ENCODE measurements around the gene CCDC34.
"Not testable (repeated sequence)": the region's sequence is repeated elsewhere in the genome, so short reads cannot be mapped to it uniquely, and the experiment has no call there.

The CCDC34 gene

GRCh38 chr11:27357250-27357649 is 5.8 kb downstream of the CCDC34 start:
- no peak for DNase-seq

- no peak for DNase-seq
These were observed 6.3 kb downstream of the CCDC34 start for GRCh38 chr11:27356624-27357222.

- DNase-seq, result no peak
These were observed 7.4 kb downstream of the CCDC34 start for GRCh38 chr11:27355575-27356104.

- no peak for DNase-seq
These were observed 8.6 kb downstream of the CCDC34 start for GRCh38 chr11:27354359-27354965.

- DNase-seq, result no peak
These were observed 9.2 kb downstream of the CCDC34 start for GRCh38 chr11:27353593-27354358.

- no peak for DNase-seq
These were observed 10.2 kb downstream of the CCDC34 start for GRCh38 chr11:27352781-27353180.

GRCh38 chr11:27350511-27350910 is 12.5 kb downstream of the CCDC34 start:
- no peak for DNase-seq

- no peak for DNase-seq
These were observed 13.1 kb downstream of the CCDC34 start for GRCh38 chr11:27349919-27350318.

GRCh38 chr11:27348340-27348873 is 14.6 kb downstream of the CCDC34 start:
- DNase-seq, result no peak

- no peak for DNase-seq
These were observed 15.4 kb downstream of the CCDC34 start for GRCh38 chr11:27347359-27348339.

GRCh38 chr11:27339941-27340340 is 23.1 kb downstream of the CCDC34 start:
- DNase-seq, result no peak

- DNase-seq, result not testable (repeated sequence)
These were observed 28.3 kb downstream of the CCDC34 start for GRCh38 chr11:27334764-27335163.

GRCh38 chr11:27331981-27332380 is 31.0 kb downstream of the CCDC34 start:
- DNase-seq, result no peak

- DNase-seq, result no peak
These were observed 32.3 kb downstream of the CCDC34 start for GRCh38 chr11:27330633-27331270.

GRCh38 chr11:27329867-27330632 is 33.0 kb downstream of the CCDC34 start:
- peak; percentile 24 for DNase-seq

- DNase-seq, result no peak
These were observed 34.4 kb downstream of the CCDC34 start for GRCh38 chr11:27328614-27329013.

- DNase-seq, result not testable (repeated sequence)
These were observed 36.0 kb downstream of the CCDC34 start for GRCh38 chr11:27327064-27327463.

GRCh38 chr11:27322196-27322595 is 40.8 kb downstream of the CCDC34 start:
- DNase-seq, result not testable (repeated sequence)

GRCh38 chr11:27321340-27321739 is 41.7 kb downstream of the CCDC34 start:
- DNase-seq, result not testable (repeated sequence)

GRCh38 chr11:27319072-27319471 is 43.9 kb downstream of the CCDC34 start:
- DNase-seq, result peak; percentile 83

GRCh38 chr11:27317751-27318150 is 45.3 kb downstream of the CCDC34 start:
- DNase-seq, result peak; percentile 3

Measured in activated CD4-positive, alpha-beta T cell treated with anti-CD3 and anti-CD28 coated beads, Interleukin-10, Interleukin-2, amounts not matched to agents 100 ng/mL and 50 ng/mL, durations not matched to agents 16 hours and 8 hours (primary cell).